GM10266 (cell line): ENCODE data around the gene TRIM31.

Experiments used
- DNase-seq: peaks from one replicate; pipeline ENCODE4 v3.0.0; 2012; ENCODE audit errors: extremely low spot score
- CTCF ChIP-seq: IDR thresholded peaks from 2 replicates; pipeline ENCODE4 v1.5.1; 2012; ENCODE audit warnings: mild to moderate bottlenecking, low read depth; ENCODE audit not compliant: control insufficient read depth, insufficient read depth; ENCODE audit errors: missing control alignments

The TRIM31 gene

GRCh38 chr6:30071858-30072257 lies 41.0 kb downstream of the TRIM31 start:
- no peak for TF ChIP-seq CTCF
- DNase-seq: no peak

- no peak for TF ChIP-seq CTCF
- no peak for DNase-seq
Observed at GRCh38 chr6:30071081-30071818, 41.6 kb downstream of the TRIM31 start.

GRCh38 chr6:30067460-30068139 lies 45.3 kb downstream of the TRIM31 start:
- TF ChIP-seq CTCF: no peak
- DNase-seq: no peak

GRCh38 chr6:30066577-30067459 lies 46.1 kb downstream of the TRIM31 start, which contains the start of gene PPP1R11:
Gene PPP1R11, plus strand, starts transcription at chr6:30067198. Its CDS starts 213 bp downstream, at chr6:30067411.
- DNase-seq: peak; percentile 95
- no peak for TF ChIP-seq CTCF

- DNase-seq: no peak
- TF ChIP-seq CTCF: no peak
Observed at GRCh38 chr6:30066082-30066481, 46.8 kb downstream of the TRIM31 start.

GRCh38 chr6:30063315-30063714 lies 49.6 kb downstream of the TRIM31 start:
- no peak for TF ChIP-seq CTCF
- no peak for DNase-seq
